Inflammatory macrophage treated with lipopolysaccharide for 1 hour (primary cell): ENCODE data around the gene JMY.
A peak's percentile ranks its signal among the peaks of the same experiment; 100 is the strongest.

Experiments used
- DNase-seq, 2 donors: peaks; one replicate each; pipeline ENCODE4 v3.0.0-alpha.2; 2020 to 2022

JMY gene, protein sequence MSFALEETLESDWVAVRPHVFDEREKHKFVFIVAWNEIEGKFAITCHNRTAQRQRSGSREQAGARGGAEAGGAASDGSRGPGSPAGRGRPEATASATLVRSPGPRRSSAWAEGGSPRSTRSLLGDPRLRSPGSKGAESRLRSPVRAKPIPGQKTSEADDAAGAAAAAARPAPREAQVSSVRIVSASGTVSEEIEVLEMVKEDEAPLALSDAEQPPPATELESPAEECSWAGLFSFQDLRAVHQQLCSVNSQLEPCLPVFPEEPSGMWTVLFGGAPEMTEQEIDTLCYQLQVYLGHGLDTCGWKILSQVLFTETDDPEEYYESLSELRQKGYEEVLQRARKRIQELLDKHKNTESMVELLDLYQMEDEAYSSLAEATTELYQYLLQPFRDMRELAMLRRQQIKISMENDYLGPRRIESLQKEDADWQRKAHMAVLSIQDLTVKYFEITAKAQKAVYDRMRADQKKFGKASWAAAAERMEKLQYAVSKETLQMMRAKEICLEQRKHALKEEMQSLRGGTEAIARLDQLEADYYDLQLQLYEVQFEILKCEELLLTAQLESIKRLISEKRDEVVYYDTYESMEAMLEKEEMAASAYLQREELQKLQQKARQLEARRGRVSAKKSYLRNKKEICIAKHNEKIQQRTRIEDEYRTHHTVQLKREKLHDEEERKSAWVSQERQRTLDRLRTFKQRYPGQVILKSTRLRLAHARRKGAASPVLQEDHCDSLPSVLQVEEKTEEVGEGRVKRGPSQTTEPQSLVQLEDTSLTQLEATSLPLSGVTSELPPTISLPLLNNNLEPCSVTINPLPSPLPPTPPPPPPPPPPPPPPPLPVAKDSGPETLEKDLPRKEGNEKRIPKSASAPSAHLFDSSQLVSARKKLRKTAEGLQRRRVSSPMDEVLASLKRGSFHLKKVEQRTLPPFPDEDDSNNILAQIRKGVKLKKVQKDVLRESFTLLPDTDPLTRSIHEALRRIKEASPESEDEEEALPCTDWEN

DNA sequence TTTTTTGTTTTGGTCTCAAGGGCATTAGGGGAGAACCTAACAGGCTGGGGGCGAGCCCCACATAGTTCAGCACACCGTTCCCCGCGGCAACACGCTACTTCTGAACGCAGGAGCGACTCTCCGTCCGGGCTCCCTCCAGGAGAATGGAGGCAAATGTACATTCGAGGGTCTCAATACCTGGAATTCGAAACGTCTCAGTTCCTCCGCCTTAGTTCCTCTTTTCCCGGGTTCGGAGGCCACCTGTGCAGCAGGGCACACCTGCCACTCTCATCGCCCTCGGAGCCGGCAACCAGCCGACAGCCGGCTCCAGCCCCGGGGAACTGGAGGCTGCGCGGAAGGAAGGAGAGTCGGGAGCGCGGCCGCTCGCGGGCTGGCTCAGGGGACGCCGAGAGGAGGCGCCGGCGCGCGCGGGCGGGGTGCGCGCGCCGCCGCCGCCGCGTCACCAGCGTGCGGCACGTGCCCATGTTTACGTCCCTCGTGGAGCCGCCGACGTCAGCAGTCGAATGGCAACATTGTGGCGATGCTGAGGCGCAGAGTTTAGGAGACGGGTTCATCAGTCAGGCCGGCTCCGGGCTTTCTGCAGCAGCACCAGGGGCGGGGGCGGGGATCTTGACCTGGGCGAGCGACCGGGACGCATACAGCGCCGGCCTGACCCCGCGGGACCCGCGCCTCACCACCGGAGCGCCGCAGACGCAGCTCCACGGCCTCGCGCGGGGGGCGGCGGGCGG is at the start of gene JMY:
JMY (plus strand) TSS at position 498 of the 728 bp plus-strand sequence. CDS start 520 bp downstream, outside the sequence.
- peak; percentile 63 to 70 for DNase-seq

DNA sequence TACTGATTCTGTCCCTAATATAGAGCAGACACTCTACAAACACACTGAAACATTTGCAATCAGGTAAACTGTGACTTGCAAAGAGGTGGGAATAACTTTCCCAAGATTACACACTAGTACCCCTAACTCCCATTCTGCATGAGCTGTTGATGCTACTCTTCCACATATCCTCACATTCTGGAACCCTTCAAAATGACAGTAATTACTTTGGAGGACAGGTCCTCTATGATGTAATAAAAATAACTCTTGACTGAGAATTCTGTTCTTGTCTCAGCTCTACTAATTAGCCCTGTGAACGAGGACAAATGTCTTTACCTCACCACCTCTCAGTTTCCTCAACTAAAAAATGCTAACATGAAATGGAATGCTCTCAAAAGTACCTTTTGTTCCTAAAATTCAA is 49.5 kb upstream of the JMY start:
- no peak for DNase-seq

DNA sequence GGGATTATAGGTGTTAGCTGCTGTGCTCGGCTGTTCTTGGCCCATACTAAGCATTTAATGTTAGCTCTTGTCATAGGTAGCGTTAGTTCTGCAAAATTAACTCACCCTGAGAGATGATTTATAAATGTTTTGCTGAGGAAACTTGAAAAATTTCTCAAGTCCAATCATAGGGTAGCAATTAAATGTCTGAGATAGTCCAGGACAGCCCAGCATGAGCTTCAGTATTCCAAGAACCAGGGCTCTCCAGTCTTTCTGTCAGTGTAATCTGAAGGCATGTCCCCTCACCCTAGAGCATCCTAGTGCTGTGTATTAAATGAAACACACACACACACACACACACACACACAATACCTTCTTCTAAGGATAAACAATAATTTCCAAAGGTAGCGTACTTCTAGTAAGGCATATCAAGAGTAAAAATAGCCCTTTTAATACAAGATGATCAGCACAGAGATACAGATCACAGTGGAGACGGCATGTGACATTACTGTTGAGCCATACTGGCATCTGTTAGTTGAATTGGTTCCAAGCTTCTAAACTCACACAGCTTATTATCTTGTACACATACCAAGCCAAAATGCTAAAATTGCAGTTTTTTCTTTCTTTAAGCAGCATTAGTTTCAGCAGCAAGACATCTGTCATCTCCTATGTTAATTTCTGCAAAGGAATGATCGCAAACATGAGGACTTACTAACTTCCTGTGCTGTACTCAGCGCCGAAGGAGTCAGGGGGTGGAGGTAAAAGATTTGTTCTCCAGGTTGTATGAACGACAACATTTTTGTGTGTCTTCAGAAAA is 46.3 kb upstream of the JMY start:
- no peak for DNase-seq

DNA sequence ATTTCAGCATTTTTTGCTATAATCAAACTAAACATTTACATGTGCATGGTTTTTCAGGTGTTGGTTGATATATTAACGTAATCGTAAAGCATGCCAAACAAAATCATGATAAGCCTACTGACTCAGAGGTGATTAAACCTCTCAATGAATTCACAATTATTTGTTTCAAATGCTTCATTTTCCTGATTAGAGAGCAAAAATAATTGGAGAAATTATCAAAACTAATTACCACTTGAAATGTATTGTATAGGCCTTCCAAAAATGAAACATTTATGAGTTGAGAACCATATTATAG is 45.7 kb upstream of the JMY start:
- DNase-seq = no peak

DNA sequence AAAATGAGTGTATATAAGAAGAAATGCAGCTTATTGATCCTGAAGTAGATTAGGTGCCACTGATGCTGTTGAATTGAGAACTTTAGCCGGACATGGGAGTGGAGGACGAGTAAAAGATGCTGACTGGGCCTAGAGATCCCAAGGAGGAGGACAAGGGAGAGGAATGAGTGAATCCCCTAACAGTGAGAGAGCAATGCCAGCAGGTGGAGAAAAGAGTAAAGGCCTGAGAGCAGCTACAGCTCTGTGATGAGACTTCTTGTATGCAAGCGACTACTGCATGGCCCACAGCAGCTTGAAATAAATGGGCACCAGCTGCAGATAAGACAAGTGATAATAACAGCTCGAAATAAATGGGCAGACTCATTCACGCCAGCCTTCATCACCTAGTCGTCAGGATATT is 44.5 kb upstream of the JMY start:
- no peak for DNase-seq

DNA sequence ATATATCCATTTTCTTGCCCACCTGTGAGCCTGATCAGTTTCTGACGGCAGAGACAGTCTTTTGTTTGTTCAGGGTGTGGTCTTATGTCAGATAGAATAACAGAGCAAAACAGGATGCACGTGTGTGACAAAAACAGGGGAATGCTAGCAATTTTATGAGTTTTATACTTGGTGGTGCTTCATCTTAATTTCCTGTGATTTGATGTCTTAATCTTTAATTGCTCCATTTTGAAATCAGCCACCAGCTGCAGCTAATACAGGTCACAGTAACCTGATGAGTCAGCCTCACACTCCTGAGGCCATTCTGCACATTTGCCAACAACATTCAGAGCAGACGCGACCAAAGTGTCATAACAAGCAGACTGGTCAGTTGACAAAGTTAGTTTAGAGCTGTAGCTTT is 42.3 kb upstream of the JMY start:
- DNase-seq = no peak

DNA sequence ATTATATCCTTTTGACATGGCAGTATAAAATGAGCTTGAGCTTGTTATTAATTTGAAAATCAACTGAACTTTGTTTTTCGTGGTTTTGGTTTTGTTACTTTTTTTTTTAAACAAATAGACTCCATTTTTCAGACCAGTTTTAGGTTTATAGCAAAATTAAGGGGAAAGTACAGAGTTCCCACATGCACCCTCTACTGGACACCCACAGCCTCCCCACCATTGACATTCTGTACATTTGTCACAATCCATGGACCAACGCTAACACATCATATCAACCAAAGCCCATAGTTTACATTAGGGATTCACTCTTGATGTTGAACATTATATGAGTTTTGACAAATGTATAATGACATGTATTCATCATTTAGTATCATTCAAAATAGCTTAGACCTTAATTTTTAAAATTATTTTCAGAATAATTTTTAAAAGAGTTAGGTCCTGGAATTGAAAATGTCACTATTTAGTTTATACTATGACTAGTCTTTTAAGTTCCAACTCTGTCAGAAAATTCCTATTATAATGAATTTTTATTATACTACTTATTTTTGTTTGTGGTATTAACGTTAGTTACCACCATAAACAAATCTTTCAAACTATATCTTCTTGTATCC is 35.3 kb upstream of the JMY start:
- peak in 1 of 2 donors; percentile 27 for DNase-seq

DNA sequence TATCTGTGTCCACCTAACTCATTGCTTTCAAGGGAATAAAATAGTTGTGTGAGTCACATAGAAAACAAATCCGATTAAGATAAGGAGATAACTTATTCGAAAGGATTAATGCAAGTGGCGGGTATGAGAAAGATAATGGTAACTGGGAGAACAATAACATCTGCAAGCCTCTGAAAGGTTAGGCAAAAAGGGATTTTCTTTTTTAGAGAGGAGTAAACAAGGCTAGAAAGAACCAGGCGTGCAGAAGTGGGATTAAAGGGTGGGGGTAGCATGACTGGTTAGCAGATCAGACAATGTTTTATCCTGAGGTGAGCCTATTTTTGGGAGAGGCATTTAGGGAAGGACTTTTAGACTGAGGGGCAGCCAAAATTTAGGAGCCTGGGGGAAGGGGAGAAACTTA is 34.7 kb upstream of the JMY start:
- DNase-seq = no peak

DNA sequence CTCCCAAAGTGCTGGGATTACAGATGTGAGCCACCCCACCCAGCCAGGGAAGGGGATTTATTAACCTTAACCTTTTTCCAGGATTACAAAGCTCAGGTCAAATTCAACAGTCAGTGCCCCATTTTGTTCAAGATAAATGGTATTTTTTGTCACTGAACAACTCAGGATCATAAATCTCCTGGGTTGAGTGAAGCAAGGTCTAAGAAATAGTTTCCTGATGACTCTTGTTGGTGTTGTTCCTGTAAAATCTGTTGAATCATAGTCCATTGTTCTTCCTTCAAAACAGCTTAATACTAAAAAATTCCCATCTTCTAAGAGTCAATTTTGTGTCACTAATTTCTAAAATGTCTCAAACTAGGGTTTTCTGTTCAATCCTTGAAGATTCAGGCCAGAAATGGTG is 33.9 kb upstream of the JMY start:
- no peak for DNase-seq

DNA sequence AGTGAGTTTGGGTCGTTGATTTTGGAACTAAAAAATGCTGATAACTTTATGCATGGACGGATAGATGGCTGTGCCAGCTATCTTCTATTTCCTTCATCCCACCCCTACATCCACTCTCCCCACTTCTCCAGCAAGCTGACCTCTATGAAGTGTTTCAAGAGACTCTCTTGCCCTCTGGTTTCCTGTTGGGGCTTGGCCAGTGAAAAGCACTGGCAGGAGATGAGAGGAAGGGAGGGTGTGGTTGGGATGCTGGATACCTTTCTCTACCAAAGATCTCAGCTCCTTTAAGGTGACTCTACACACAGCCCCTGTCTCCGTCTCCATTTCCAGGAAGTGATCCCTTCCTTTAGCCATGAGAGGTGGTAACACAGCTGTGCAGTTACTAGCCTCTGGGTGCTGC is 30.0 kb upstream of the JMY start:
- DNase-seq = no peak

DNA sequence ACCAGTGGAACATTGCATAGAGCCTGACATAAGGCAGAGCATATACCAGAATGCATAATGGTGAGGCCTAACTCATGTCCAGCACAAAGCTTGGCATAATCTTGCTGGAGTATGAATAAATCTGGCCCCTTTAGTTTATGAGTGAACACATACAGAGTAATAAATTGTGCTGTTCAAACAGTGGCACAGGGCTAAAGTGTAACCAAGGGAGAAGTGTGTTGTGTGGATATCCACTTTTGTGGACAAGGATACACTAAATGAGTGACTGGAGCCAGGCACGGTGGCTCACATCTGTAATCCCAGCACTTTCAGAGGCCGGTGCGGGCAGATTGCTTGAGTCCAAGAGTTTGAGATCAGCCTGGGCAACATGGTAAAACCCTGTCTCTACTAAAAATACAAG is 29.4 kb upstream of the JMY start:
- DNase-seq = no peak

DNA sequence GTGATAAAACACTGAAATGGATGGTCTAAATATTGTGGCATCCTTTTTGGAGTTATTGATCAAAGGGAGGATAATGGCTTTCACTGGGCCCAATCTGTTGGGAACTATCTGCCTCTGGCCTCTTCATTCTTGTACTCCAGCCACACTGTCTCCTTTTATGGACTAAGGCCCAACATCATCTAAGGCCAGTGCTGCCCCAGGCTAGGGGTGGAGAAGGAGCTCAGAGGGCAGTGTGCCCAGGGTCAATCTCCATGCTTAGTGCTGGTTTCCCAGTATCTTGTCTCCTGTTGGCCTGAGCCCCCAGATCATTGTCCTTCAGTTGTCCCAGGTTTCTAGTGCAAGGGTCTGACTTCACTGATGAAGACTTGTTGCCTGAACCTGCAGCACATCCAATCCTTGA is 26.4 kb upstream of the JMY start:
- DNase-seq = no peak

DNA sequence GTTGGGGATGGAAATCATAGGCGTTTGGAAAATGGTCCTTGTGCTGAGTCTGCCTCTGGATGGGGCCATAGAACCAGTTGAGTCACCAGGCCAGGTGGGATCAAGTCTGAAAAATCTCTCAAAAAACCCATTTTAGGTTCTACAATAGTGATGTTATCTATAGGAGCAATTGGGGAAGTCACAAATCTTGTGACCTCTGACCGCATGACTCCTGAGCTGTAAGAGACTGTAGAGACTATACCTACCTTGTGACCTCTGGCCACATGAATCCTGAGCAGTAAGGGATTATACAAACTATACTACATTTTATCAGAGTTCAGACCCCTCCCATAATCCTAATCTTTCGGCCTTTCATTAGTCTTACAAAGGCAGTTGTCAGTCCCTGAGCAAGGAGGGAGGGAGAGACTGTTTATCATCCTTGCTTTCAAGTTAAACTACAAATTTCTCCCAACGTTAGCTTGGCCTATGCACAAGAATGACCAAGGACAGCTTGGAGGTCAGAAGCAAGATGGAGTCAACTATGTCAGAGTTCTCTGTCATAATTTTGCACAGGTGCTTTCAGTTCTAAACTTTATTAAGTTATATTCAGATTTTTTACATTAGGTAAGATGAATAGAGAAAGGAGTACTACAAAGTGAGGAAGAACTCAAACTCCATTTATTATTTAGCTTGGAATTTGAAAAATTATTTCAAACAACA is 11.5 kb upstream of the JMY start:
- DNase-seq = peak; percentile 6 to 67

DNA sequence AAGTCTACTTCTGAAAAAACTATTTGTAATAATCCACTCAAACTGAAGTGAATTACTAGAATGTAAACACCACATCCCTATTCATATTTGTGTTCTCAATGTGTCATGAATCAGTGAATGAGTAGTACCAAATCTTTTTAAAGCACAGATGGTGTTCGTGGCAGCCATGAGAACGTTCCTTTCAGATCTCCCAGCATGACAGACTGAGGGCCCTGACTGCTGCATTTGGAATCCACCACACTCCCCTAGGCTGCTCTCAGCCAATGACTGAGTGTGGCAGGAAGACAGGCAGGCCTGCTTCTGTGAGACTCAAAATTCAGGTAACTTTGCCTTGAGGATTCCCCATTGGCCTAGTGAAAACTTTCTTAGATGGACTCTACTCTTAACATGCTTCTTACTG is 10.9 kb upstream of the JMY start:
- no peak for DNase-seq

DNA sequence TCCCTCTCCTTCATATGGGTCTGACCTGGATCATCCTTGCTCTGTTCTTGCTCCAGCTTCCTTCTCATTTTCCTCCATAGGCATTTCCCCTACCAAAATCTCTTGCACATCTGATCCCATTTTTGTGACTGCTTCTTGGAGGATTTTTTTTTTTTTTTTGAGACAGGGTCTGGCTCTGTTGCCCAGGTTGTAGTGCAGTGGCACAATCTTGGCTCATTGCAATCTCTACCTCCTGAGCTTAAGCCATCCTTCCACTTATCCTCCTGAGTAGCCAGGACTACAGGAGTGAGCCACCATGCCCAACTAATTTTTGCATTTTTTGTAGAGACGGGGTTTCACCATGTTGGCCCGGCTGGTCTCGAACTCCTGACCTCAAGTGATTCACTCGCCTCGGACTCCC is 10.5 kb upstream of the JMY start:
- no peak for DNase-seq

DNA sequence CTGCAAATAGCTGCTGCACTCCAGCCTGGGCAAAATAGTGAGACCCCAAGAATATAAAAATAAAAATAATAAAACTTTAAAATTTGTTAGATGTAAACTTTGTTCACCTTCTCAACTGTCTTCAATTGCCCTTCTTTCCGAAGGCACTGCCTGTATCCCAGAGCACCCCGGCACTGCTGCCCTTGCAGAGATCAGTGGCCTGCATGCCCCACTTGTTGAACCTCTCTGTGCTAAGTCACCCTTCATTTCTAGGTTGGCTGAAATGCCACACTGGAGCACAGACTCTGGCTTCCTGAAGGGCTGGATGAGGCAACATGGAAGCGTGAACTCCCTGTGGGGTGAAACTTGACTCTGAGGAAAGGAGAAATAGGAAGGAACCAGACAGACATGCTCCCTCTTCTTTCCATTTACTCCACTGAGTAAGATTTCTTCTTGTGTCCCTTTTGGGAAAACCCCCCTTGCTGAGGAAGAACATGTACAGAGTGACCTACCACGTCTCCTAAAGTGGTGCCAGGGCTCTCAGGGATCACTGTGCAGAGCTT is 8.4 kb upstream of the JMY start:
- DNase-seq = peak; percentile 22 to 60

DNA sequence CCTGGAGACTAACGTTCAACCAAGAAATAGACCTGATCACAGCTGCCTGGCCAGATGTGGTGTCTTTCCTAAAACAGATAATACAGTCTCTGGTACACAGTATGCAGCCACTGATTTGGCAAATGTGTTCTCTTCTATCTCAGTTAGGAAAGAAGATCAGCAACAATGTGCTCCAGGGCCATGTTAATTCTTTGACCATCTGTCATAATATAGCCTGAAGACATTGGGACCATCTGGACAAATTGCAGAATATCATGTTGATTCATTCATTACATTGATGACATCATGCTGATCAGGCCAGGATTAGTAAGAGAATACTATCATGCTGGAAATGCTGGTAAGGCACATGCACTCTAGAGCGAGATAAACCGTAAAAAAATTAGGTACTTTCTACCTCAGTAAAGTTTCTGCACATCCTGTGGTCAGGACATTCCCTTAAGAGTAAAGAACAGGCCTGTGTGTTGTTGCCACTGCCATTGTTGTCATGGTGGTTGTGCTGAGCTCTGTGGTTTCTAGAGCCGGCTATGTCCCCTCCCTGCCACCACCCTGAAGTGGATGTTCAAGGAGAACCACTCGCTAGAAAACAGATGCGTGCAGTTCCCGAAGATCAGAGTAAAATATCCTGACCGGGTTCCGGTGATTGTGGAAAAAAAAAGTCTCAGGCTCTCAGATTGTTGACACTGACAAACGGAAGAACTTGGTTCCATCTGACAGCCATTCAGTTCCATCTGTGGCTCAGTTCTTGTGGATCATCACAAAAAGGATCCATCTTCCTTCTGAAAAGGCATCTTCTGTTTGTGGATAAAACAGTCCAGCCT is 6.4 kb upstream of the JMY start:
- peak in 1 of 2 donors; percentile 15 for DNase-seq

DNA sequence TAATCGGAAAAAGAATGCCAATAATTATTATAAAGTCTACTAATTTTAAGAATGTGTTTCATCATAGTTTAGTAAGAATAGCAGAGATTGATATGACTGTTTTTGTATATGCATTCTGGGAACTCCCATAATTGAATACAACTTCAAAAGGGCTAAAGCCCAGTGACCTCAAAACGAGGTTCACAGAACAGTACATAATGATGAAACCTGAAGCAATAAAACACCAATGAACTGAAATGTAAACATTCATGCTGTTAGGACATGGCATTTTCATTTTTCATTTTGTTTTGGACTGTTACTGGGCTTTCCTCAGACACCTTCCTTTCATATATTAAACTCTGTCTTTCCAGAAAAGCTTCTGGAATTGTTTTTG is 684 bp upstream of the JMY start:
- DNase-seq = peak; percentile 65 to 74

DNA sequence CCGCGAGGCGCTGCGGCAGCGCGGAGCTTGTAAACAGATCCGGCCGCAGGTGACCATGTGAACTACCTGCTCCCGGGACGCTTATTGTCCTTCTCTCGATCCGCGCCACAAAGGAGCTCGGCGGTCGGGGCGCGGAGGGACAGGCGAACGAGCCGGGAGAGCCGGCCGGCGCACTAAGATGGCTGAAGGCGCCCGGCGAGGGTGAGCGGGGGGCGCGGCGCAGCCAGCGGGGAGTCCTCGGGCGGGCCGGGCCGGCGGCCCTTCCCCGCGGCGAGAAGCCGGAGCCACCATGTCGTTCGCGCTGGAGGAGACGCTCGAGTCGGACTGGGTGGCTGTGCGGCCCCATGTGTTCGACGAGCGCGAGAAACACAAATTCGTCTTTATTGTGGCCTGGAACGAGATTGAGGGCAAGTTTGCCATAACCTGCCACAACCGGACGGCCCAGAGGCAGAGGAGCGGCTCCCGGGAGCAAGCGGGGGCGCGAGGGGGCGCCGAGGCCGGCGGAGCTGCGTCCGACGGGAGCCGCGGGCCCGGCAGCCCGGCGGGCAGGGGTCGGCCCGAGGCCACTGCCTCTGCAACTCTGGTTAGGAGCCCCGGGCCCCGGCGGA is 535 bp downstream of the JMY start:
- DNase-seq = peak in 1 of 2 donors; percentile 21
